Panc1 (cell line): ENCODE data around the gene REX1BD. TPM values are rescaled to one million over a fixed set of nuclear protein-coding genes. Genes with fewer than 3 reads are reported as not detected.

ENCODE experiments used
- ATAC-seq: fragments of 200-7000 bp; cut with Tn5 transposase; 2 replicates; pipeline ENCODE4 v1.9.1; 2020; ENCODE audit warnings: mild to moderate bottlenecking, moderate library complexity
- BruUV-seq: library from RNA; stranded (reverse); fragments of 400-500 nt; replicated peaks from 2 replicates; lab custom pipeline; 2021; lab: Mats Ljungman, UMichigan
- CTCF ChIA-PET: fragments of 300-600 bp; sonication (Branson Sonifier 250); formaldehyde crosslinking; loops from one replicate; lab custom pipeline; 2022; ENCODE audit warnings: antibody characterized with exemption; lab: Charles Lee
- POLR2A ChIA-PET: fragments of 300-600 bp; sonication (Branson Sonifier 250); formaldehyde crosslinking; loops from one replicate; lab custom pipeline; 2022; ENCODE audit warnings: antibody characterized with exemption; lab: Charles Lee
- DNase-seq: peaks from one replicate; pipeline ENCODE4 v3.0.0-alpha.2; 2010; ENCODE audit warnings: low read depth, low spot score
- H3K27ac ChIP-seq: 2 replicates; pipeline ENCODE4 v1.5.1; 2011; ENCODE audit warnings: mild to moderate bottlenecking, low read length, inconsistent platforms
- H3K27me3 ChIP-seq: fragments of 200-500 bp; sonication (Bioruptor generic); 2 replicates; pipeline ENCODE4 v1.6.0; 2014; ENCODE audit warnings: low read length, inconsistent platforms; ENCODE audit not compliant: control insufficient read depth, insufficient read depth
- H3K36me3 ChIP-seq: fragments of 200-500 bp; sonication (Bioruptor generic); 2 replicates; pipeline ENCODE4 v1.5.1; 2014; ENCODE audit warnings: inconsistent platforms, mild to moderate bottlenecking, low read length, moderate library complexity; ENCODE audit not compliant: control insufficient read depth, insufficient read depth
- H3K4me1 ChIP-seq: 2 replicates; pipeline ENCODE4 v1.5.1; 2011; ENCODE audit warnings: inconsistent platforms, mild to moderate bottlenecking, low read length, moderate library complexity; ENCODE audit not compliant: control insufficient read depth, insufficient read depth
- H3K4me3 ChIP-seq, 2 experiments: 2 replicates each; pipeline ENCODE4 v1.5.1; 2011 to 2012; ENCODE audit warnings: low read depth in 2 of 2, low read length in 2 of 2, mild to moderate bottlenecking in 2 of 2, inconsistent platforms in 1 of 2, moderate library complexity in 1 of 2
- H3K9me3 ChIP-seq: fragments of 200-500 bp; sonication (Bioruptor generic); 2 replicates; pipeline ENCODE4 v1.5.1; 2014; ENCODE audit warnings: low read depth, mild to moderate bottlenecking, inconsistent platforms, low read length, moderate library complexity; ENCODE audit not compliant: control insufficient read depth, insufficient read depth
- POLR2AphosphoS5 ChIP-seq: IDR thresholded peaks from 2 replicates; pipeline ENCODE4 v1.6.1; 2012; ENCODE audit warnings: mild to moderate bottlenecking, low read depth, low read length, moderate library complexity
- SIN3A ChIP-seq: IDR thresholded peaks from 2 replicates; pipeline ENCODE4 v1.6.1; 2012; ENCODE audit warnings: low read depth, mild to moderate bottlenecking, low read length, moderate library complexity, borderline replicate concordance; ENCODE audit not compliant: insufficient read depth
- TCF7L2 ChIP-seq: IDR thresholded peaks from 2 replicates; pipeline ENCODE4 v1.6.1; 2011; ENCODE audit warnings: mild to moderate bottlenecking, low read depth, low read length, inconsistent platforms
- in situ Hi-C: cut with HindIII; loops from 2 replicates; pipeline ENCODE4 v1.10.0; 2016; ENCODE audit warnings: low sequenced_read_pairs, low pct_unique_long_range_greater_than_20kb
- intact Hi-C: fragments of 100-400 bp; cut with micrococcal nuclease; formaldehyde crosslinking; loops from one replicate; pipeline ENCODE4 v1.10.0; 2022; ENCODE audit not compliant: unreplicated experiment
- total RNA-seq: library from RNA; stranded (reverse); gene quantifications from one replicate; pipeline ENCODE4 v1.2.1, GENCODE V29; 2021; ENCODE audit not compliant: unreplicated experiment
- TF ChIP-seq, protein P1 (sequence below): fragments of 450-650 bp; IDR thresholded peaks from 2 replicates; pipeline ENCODE4 v1.5.1; 2017; ENCODE audit warnings: mild to moderate bottlenecking
- TF ChIP-seq, protein P2 (sequence below), 2 experiments: IDR thresholded peaks; 2 replicates each; pipeline ENCODE4 v1.6.1; 2011 to 2012; ENCODE audit warnings: low read depth in 2 of 2, control low read depth in 1 of 2, low read length in 1 of 2, mild to moderate bottlenecking in 1 of 2, moderate library complexity in 1 of 2; ENCODE audit not compliant: insufficient read depth in 1 of 2

The REX1BD gene
- total RNA-seq, 1 experiment from 2014 or later, result 32.0 TPM

DNA sequence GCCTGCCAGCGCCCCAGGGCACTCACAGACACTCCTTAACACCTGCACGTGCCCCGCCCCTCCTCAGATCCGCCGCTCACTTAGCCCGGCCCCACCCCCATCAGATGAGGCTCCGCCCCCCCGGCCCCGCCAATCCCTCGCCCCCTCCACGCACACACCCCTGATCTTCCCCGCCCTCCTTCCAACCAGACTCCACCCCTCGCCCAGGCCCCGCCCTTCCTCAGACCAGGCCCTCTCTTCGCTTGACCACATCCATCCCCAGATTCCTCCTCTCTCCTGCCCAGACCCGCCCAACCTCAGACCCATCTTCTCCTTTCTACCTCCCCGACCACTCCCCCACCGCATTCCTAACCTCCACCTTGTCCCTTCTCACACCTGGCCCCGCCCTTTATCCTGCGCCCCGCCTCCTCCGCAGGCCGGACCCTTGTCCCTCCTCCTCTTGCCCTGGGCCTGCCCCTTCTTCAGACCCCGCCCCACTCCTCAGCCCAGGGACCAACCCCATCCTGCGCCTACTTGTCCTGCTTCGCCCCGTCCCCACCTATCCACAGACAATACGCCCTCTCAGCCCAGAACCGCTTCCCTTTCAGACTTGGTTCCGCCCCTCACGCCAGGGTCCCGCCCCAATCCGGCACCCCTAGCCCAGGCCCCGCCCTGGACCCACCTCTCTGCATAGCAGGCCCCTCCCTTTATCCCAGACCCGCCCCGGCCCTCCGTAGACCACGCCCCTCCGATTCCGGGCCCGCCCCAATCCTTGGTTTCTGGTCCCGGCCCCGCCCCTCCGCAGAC, 47.8 kb downstream of the REX1BD start:
- TF ChIP-seq, protein P1, sequence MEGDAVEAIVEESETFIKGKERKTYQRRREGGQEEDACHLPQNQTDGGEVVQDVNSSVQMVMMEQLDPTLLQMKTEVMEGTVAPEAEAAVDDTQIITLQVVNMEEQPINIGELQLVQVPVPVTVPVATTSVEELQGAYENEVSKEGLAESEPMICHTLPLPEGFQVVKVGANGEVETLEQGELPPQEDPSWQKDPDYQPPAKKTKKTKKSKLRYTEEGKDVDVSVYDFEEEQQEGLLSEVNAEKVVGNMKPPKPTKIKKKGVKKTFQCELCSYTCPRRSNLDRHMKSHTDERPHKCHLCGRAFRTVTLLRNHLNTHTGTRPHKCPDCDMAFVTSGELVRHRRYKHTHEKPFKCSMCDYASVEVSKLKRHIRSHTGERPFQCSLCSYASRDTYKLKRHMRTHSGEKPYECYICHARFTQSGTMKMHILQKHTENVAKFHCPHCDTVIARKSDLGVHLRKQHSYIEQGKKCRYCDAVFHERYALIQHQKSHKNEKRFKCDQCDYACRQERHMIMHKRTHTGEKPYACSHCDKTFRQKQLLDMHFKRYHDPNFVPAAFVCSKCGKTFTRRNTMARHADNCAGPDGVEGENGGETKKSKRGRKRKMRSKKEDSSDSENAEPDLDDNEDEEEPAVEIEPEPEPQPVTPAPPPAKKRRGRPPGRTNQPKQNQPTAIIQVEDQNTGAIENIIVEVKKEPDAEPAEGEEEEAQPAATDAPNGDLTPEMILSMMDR, result no peak
- TF ChIP-seq SIN3A (no peak), POLR2AphosphoS5 (no peak), TCF7L2 (no peak)
- TF ChIP-seq, protein P2, sequence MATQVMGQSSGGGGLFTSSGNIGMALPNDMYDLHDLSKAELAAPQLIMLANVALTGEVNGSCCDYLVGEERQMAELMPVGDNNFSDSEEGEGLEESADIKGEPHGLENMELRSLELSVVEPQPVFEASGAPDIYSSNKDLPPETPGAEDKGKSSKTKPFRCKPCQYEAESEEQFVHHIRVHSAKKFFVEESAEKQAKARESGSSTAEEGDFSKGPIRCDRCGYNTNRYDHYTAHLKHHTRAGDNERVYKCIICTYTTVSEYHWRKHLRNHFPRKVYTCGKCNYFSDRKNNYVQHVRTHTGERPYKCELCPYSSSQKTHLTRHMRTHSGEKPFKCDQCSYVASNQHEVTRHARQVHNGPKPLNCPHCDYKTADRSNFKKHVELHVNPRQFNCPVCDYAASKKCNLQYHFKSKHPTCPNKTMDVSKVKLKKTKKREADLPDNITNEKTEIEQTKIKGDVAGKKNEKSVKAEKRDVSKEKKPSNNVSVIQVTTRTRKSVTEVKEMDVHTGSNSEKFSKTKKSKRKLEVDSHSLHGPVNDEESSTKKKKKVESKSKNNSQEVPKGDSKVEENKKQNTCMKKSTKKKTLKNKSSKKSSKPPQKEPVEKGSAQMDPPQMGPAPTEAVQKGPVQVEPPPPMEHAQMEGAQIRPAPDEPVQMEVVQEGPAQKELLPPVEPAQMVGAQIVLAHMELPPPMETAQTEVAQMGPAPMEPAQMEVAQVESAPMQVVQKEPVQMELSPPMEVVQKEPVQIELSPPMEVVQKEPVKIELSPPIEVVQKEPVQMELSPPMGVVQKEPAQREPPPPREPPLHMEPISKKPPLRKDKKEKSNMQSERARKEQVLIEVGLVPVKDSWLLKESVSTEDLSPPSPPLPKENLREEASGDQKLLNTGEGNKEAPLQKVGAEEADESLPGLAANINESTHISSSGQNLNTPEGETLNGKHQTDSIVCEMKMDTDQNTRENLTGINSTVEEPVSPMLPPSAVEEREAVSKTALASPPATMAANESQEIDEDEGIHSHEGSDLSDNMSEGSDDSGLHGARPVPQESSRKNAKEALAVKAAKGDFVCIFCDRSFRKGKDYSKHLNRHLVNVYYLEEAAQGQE (IDR thresholded peaks at IDR 0.05; ENCODE audit: insufficient read depth in 1 of 2, low read depth in 2 of 2, low read length in 1 of 2), result no peak
- CTCF ChIA-PET, result no interaction called here
- DNase-seq (peak; percentile 42), ATAC-seq (peak; percentile 96)
- no TSS peak for BruUV-seq
- H3K9me3 ChIP-seq, result no peaks in the 10 kb centered on the region
- no peak overlapping the region for H3K27ac ChIP-seq
- POLR2A ChIA-PET, result no interaction called here
- no peaks in the 10 kb centered on the region for H3K4me1 ChIP-seq
- H3K36me3 ChIP-seq, result no peaks in the 10 kb centered on the region
- no peaks in the 10 kb centered on the region for H3K27me3 ChIP-seq
- in situ Hi-C loops (no loop called here), intact Hi-C loops (no loop called here)
- peak overlapping the region; percentile 68 to 69 for H3K4me3 ChIP-seq

DNA sequence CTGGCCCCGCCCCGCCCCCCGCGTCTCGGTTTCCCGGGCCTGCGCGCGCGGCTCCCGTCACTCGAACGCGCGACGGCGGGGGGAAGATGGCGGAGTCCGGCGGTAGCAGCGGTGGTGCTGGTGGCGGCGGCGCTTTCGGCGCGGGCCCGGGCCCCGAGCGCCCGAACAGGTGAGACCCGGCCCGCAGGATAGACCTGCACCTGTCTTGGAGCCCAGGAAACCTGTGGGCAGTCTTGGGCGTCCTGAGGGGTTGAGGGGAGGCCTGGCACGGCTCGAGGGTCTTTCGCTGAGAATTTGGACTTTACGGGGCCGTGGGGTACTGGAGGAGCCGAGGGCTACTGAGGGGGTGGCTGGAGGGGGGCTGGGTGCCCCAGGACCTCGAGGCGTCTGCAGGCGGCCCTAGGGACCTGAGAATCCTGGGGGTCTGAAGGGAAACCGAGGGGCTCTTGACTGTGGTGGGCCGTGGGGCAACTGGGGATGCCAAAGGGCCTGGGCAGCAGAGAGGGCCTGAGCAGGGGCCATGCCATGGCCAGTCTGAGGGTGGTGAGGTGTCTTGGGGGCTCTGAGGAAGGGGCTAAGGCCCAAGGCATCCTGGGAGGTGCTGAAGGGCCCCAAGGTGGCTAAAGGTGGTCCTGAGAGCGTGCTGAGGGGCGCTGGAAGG, 48.5 kb downstream of the REX1BD start, which contains the start of gene KLHL26:
Gene KLHL26, plus strand, starts transcription at position 60 of the 661 bp plus-strand sequence. Its CDS starts 27 bp downstream, at position 87.
- H3K27me3 ChIP-seq, result no peaks in the 10 kb centered on the region
- in situ Hi-C loops, result no loop called here
- TF ChIP-seq TCF7L2 (no peak), SIN3A (no peak), POLR2AphosphoS5 (no peak)
- TF ChIP-seq, protein P2 (IDR thresholded peaks at IDR 0.05; ENCODE audit: insufficient read depth in 1 of 2, low read depth in 2 of 2, low read length in 1 of 2), result no peak
- TF ChIP-seq, protein P1, result no peak
- H3K36me3 ChIP-seq, result no peaks in the 10 kb centered on the region
- H3K4me1 ChIP-seq, result no peaks in the 10 kb centered on the region
- ChIA-PET CTCF (no interaction called here), POLR2A (no interaction called here)
- H3K4me3 ChIP-seq, result peak within 1 kb of the TSS; percentile 68 to 69
- intact Hi-C loops, result no loop called here
- ATAC-seq (no peak), DNase-seq (no peak)
- no TSS peak for BruUV-seq
- H3K9me3 ChIP-seq, result no peaks in the 10 kb centered on the region
- peak within 1 kb of the TSS; percentile 61 for H3K27ac ChIP-seq
